ENCODE results near the gene FTO.

DNA sequence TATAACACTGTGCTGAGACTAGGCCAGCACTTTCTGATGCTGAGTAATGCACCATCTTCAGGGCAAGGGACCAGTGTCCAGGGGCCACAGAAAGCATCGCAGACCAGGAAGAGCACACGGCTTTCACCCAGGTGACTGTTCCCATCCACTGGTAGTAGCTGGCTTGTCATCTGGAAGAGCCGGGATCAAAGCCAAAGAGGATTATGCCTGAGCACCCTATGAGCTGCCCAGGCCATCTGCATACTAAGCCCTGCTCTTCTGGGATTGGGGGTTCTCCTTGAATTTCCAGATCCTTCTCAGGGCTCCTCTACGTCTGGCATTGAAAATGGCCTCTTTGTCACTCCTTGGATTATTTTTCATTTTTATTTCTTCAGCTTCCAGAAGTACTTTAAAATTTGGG, 441.9 kb downstream of the FTO start:
- TF ChIP-seq, protein P1, sequence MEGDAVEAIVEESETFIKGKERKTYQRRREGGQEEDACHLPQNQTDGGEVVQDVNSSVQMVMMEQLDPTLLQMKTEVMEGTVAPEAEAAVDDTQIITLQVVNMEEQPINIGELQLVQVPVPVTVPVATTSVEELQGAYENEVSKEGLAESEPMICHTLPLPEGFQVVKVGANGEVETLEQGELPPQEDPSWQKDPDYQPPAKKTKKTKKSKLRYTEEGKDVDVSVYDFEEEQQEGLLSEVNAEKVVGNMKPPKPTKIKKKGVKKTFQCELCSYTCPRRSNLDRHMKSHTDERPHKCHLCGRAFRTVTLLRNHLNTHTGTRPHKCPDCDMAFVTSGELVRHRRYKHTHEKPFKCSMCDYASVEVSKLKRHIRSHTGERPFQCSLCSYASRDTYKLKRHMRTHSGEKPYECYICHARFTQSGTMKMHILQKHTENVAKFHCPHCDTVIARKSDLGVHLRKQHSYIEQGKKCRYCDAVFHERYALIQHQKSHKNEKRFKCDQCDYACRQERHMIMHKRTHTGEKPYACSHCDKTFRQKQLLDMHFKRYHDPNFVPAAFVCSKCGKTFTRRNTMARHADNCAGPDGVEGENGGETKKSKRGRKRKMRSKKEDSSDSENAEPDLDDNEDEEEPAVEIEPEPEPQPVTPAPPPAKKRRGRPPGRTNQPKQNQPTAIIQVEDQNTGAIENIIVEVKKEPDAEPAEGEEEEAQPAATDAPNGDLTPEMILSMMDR (IDR thresholded peaks at IDR 0.05) = no peak
- TF ChIP-seq POLR2A (IDR thresholded peaks at IDR 0.05) = no peak

Data from uterus (tissue), 2 donors.